Omental fat pad (tissue), 4 donors: Measurements from ENCODE around the gene SLC8A1. TPM values are rescaled to one million over a fixed set of nuclear protein-coding genes. Genes with fewer than 3 reads are reported as not detected.

Experiments
- ATAC-seq: fragments of 150-250 bp; one replicate; pipeline ENCODE4 v1.9.1; 2016; ENCODE audit warnings: mild to moderate bottlenecking, moderate library complexity; ENCODE audit not compliant: low FRiP score
- DNase-seq: peaks from one replicate; pipeline ENCODE4 v3.0.0-alpha.2; 2019; ENCODE audit warnings: low spot score
- total RNA-seq, 4 donors: library from RNA; depleted of rRNA; stranded (reverse); fragments of >200 nt; gene quantifications; one replicate each; pipeline ENCODE4 v1.1.0, GENCODE V29; 2016
- TF ChIP-seq, protein P1 (sequence below), 3 donors: fragments of 450-650 bp; IDR thresholded peaks; one replicate each; pipeline ENCODE4 v1.5.1; 2016 to 2017; ENCODE audit warnings: antibody characterized with exemption in 3 of 3, mild to moderate bottlenecking in 3 of 3, moderate library complexity in 2 of 3

The SLC8A1 gene
- total RNA-seq, 4 donors from 2014 or later, result 17.5 to 47.0 (median 30.0) TPM

DNA sequence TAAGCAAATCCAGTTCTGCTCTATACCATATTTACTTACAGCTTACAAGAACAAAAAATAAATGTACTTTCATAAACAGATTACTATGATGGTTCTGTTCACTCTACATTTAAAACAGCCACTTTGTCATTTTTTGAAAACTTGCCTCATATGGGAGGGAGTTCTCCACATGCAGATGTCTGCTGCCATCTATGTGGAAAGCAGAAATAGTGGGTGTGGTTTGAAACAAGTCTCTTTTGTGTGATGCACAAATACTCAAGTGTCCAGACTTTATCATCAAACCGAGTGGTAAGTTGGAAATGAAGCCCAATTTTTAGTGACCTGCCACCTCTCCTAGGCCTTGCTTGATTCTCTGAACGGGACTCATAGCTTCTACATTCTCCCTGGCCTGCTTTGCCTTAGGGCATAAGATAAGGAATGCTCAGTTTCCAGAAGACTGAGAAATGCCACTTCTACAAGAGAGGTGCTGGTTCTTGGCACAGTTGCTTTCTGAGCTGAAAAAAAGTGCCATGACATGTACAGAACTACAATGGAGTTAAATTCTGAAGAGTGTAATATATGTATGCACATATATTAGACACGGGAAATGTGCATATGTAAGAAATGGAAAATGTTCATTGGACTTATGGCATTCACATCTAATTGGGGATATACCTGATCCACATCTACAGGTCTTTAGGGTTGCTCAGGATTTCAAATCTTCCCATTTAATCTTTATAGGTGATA is 221.0 kb downstream of the SLC8A1 start:
- DNase-seq (no peak), ATAC-seq (no peak)
- TF ChIP-seq, protein P1, sequence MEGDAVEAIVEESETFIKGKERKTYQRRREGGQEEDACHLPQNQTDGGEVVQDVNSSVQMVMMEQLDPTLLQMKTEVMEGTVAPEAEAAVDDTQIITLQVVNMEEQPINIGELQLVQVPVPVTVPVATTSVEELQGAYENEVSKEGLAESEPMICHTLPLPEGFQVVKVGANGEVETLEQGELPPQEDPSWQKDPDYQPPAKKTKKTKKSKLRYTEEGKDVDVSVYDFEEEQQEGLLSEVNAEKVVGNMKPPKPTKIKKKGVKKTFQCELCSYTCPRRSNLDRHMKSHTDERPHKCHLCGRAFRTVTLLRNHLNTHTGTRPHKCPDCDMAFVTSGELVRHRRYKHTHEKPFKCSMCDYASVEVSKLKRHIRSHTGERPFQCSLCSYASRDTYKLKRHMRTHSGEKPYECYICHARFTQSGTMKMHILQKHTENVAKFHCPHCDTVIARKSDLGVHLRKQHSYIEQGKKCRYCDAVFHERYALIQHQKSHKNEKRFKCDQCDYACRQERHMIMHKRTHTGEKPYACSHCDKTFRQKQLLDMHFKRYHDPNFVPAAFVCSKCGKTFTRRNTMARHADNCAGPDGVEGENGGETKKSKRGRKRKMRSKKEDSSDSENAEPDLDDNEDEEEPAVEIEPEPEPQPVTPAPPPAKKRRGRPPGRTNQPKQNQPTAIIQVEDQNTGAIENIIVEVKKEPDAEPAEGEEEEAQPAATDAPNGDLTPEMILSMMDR (IDR thresholded peaks at IDR 0.05), result no peak

DNA sequence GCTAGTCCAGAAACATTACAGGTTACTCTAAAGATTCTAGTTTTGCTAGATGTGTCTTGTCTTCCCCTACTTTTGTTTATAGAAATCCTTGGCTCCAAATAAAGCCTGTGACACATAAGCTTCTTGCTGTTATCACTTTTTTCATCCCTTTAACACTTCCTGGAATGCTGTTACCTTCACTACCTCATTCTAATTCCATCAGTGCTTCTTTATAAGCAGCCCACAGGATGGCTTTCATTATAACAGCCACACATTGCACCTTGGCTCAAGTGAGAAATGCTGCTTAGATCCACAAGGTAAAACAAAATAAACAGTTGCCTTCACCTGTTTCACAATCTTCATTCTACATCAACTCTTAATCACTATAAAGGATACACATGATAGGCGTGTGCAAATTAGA is 221.7 kb downstream of the SLC8A1 start:
- TF ChIP-seq, protein P1 (IDR thresholded peaks at IDR 0.05), result no peak
- ATAC-seq (no peak), DNase-seq (no peak)

DNA sequence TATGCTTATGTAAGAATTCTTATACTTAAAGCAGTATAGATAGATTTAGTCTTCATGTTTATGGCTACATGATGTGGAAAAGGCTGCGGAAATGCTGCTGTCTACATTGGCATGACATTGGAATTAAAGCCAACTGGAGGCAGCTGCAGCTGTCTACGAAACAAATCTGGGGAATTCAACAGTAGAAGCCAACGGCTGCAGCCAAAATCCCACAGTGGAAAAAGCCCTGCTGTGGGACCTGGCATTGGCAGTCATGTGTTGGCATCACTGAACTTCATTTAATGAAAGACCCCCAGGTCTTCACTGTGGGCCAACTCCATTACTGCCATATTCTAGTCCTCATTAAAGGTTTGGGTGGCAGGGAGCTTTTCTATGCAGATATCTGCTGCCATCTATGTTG is 223.6 kb downstream of the SLC8A1 start:
- DNase-seq, result no peak
- TF ChIP-seq, protein P1 (IDR thresholded peaks at IDR 0.05), result no peak
- no peak for ATAC-seq

DNA sequence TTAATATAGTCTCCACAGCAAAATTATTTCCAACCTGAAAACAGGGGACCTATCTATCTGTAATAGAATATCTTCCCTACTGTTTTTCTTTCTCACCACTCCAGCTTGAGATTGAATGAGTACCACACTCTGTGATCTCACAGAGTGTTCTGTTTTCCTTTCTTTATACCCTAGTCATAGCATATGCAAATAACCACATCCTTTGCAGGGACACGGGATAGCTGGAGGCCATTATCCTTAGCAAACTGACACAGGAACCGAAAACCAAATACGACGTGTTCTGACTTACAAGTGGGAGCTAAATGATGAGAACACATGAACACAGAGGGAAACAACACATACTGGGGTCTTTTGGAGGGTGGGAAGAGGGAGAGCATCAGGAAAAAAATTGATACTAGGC is 224.7 kb downstream of the SLC8A1 start:
- DNase-seq, result no peak
- TF ChIP-seq, protein P1 (IDR thresholded peaks at IDR 0.05), result no peak
- ATAC-seq, result no peak

DNA sequence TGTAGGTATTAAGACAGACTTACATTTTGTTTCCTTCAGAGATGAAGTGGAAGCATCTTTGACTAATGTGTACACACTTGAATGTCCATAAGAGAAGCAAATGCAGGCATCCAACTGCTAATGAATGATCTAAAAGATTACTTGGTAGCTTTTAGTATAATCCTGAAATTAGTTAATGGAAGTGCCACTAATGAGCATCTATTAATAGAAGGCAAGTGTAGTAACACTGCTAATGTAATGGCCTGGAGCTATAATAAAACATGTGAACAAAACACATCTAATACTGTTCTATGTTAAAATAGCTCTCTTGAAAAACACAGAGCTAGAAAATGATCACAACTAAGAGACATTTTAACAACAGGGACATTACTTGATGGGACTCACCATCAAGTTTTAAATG is 225.3 kb downstream of the SLC8A1 start:
- TF ChIP-seq, protein P1 (IDR thresholded peaks at IDR 0.05), result no peak
- no peak for ATAC-seq
- no peak for DNase-seq

DNA sequence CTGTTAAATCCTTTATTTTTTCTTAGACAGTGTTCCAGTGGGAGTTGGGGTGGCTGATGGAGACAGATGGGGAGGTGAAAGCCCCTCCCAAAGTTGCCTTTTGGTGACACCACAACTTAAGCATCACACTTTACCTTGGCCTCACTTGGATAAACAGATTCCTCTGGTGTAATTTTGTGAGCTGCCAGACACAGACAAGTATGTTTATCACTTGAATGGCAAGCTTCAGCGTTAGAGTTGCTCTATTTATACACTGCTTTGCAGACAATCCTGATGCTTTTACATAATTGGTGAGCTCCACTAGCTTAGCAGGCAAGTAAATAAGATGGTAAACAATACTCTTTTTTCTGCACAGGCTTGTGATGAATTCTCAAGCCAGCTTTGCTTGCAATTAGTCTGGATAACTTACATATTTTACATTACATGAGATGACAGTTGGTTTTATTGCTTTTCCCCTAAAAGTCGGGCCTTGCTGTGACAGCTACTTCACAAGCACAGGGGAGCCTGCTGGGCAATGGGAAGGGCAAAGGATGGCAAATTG is 226.2 kb downstream of the SLC8A1 start:
- no peak for DNase-seq
- TF ChIP-seq, protein P1 (IDR thresholded peaks at IDR 0.05), result no peak
- no peak for ATAC-seq

DNA sequence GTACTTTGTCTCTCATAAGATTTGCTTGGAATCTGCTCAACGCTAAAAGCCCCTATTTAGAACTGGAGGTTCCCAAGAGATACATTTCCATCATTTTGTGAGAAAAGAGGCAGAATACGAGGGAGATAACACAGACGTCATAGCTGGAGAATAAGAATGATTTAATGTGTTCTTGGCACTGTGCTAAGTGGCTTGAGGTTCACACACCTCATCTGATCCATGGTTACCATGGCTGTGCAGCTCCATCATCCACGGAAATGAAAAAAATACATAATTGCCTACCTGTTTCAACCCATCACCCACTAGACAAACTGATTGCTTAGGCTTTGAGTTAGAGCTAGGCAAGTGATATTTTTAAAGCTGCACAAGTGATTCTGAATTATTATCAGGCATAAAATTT is 227.6 kb downstream of the SLC8A1 start:
- ATAC-seq, result no peak
- TF ChIP-seq, protein P1 (IDR thresholded peaks at IDR 0.05), result no peak
- DNase-seq, result no peak
